Choroid plexus epithelial cell (primary cell): ENCODE data around the gene POLE3.
A peak's percentile ranks its signal among the peaks of the same experiment; 100 is the strongest.
"Not testable (repeated sequence)": the region's sequence is repeated elsewhere in the genome, so short reads cannot be mapped to it uniquely, and the experiment has no call there.

ENCODE experiments used
- DNase-seq: peaks from one replicate; pipeline ENCODE4 v3.0.0-alpha.2; 2010; ENCODE audit warnings: low read depth
- H3K4me3 ChIP-seq: 2 replicates; pipeline ENCODE4 v1.5.1; 2011; ENCODE audit warnings: low read depth, mild to moderate bottlenecking, control low read depth, low read length, moderate library complexity
- TF ChIP-seq, protein P1 (sequence below): conservative IDR thresholded peaks from 2 replicates; pipeline ENCODE4 v1.5.1; 2011; ENCODE audit warnings: low read depth, mild to moderate bottlenecking, control low read depth, inconsistent platforms, low read length, moderate library complexity

The POLE3 gene

DNA sequence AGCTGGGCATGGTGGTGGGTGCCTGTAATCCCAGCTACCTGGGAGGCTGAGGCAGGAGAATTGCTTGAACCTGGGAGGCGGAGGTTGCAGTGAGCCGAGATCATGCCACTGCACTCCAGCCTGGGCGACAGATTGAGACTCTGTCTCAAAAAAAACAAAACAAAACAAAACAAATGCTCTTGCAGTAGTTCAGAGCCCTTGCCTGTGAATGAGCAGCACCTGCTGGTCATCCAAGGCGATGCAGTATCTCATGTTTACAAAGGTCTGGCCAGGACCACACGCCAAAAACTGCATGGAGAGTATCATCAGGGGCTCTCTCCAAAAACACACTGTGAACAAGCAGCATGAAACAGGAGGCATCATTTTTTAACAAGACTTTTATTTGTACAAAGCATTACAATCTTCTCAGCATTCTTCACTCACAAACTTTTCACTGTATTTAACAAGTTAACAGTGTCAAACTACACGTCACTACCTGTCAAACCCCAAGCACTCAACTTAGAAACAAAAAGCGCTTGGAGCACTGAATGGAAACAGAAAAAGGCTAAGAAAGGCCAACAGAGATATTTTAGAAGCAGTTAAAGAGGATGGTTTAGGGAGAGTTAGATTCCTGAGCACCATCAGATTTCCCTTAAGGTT, 3.5 kb downstream of the POLE3 start:
- H3K4me3 ChIP-seq, result not testable (repeated sequence)
- DNase-seq, result peak; percentile 90
- TF ChIP-seq, protein P1, sequence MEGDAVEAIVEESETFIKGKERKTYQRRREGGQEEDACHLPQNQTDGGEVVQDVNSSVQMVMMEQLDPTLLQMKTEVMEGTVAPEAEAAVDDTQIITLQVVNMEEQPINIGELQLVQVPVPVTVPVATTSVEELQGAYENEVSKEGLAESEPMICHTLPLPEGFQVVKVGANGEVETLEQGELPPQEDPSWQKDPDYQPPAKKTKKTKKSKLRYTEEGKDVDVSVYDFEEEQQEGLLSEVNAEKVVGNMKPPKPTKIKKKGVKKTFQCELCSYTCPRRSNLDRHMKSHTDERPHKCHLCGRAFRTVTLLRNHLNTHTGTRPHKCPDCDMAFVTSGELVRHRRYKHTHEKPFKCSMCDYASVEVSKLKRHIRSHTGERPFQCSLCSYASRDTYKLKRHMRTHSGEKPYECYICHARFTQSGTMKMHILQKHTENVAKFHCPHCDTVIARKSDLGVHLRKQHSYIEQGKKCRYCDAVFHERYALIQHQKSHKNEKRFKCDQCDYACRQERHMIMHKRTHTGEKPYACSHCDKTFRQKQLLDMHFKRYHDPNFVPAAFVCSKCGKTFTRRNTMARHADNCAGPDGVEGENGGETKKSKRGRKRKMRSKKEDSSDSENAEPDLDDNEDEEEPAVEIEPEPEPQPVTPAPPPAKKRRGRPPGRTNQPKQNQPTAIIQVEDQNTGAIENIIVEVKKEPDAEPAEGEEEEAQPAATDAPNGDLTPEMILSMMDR, result peak; percentile 89

DNA sequence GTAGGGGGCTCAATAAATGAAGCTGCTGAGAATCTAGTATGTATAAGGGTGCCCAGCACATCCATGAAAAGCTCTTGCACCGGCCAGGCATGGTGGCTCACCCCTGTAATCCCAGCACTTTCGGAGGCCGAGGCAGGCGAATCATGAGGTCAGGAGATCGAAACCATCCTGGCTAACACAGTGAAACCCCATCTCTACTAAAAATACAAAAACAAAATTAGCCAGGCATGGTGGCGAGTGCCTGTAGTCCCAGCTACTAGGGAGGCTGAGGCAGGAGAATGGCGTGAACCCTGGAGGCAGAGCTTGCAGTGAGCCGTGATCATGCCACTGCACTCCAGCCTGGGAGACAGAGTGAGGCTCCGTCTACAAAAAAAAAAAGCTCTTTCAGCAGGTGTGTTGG, 4.1 kb downstream of the POLE3 start:
- H3K4me3 ChIP-seq, DNase-seq: not testable (repeated sequence)

DNA sequence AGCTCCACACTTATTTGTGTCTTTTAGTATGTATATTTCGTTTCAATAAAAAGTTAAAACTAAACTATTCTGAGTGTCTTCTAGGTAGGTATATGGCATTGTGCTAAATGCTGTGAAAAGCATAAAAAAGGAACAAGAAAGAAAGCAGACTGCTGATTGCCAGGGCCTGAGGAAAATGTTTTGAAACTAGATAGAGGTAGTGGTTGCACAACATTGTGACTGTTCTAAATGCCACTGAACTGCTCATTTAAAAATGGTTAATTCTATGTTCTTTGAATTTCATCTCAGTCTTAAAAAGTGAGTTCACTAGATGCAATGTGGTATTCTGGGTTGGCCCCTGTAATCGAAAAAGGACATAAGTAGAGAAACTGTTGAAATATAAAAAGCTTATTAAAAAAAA, 6.8 kb downstream of the POLE3 start:
- TF ChIP-seq, protein P1, result no peak
- H3K4me3 ChIP-seq, result no peak overlapping the region
- DNase-seq, result peak; percentile 21

DNA sequence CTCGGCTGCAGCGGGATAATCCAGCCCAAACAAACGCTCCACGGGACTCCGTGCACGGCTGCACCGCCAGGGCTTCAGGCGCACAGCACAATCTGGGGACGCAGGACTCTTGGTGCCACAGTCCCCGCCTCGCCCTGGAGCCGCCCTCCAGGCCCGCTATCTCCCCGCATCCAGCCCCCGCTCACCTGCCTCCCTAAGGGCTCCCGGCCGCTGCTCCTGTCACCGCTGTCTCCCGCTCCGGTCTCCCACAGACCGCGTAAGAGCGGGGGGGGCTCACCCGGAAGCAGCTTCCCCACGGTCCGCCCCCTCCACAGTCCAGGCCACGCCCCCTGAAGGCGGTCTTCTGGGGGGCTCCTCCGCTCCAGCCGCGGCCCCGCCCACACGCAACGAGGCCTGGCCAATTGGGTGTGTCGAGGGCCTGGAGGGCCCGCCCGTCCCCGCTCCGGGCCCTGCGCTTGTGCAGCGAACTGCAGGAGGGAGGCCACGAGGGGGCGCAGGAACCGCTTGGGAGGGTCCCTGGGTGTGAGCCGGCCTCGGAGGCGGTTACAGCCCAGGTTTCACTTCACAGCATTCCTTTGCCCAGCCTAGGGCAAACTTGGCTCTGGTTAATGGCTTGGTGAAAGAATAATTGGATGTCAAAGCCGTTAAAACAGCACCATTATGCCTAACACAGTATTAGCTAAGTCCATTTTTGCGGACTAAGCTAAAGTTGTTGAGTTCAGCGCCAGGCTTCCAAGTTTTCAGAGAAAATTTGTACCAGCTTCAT, 9.3 kb downstream of the POLE3 start, which contains the start of gene ALAD:
Gene ALAD, minus strand, starts transcription at position 258 of the 766 bp plus-strand sequence. CDS start 7,725 bp downstream, outside the sequence.
- peak; percentile 99 for DNase-seq
- TF ChIP-seq, protein P1, result peak; percentile 84
- peak within 1 kb of the TSS; percentile 96 for H3K4me3 ChIP-seq

DNA sequence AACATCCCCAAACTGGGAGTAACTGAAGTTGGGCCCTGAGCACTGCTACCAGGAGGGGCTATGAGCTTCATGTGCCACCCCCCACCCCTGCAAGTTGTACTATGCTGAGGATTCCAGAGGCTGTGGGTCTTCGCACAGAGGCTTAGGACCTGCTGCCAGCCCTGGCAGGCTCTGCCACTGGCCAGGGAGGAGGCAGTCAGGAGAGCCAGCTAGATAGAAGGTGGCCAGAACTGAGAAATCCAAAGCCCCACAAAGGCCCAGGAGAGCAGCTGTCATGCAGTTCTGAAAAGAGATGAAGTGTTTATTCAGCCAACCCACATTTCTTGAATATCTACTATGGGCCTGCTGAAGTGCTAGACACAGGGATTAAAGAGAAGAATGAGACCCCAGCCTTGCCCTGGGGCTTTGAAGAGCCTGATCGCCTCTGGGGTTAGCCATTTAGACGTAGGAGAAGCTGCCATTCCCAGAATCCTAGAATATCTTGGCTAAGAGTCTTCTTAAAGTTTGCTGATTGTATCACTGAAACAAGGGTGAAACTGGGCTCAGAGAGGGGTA, 10.8 kb downstream of the POLE3 start:
- TF ChIP-seq, protein P1, result no peak
- no peak overlapping the region for H3K4me3 ChIP-seq
- no peak for DNase-seq

DNA sequence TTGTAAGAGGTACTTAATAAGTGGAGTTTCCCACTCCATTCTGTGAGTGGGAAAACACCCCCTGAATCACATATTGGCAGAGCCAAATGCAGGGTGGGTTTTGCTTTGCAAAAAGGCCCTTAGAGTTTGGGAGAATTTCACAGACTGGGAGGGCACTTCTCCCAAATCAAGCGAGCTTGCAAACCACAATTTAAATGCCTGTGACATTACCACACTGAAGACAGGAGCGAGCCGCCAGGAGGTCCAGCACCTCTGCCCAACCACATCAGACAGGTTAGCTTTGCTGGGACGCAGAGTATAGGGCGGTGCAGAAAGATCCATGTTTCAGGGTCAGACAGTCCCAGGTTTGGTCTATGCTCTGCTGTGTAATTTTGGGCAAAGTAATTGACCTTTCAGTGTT, 11.7 kb downstream of the POLE3 start:
- peak; percentile 31 for DNase-seq
- TF ChIP-seq, protein P1, result no peak
- no peak overlapping the region for H3K4me3 ChIP-seq

DNA sequence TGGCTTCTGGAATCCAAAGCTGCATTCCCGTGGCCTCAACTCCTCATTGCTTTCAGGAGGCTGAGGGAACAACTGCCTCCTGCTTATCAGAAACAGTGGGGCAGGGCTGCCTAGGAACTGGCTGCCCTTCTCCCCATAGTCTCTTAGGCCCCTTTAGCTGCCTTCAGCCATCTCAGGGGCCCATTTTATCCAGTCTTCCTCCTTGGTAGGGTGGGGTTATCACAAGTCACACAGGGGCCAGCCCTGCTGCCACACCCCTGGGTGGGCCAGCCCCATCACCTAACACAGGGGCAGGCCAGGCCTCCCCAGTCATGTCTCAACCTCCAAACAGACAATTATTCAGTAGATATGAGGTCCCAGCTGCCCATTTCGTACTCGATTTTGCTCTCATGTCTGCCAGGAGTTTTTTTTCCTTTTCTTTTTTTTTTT, 13.3 kb downstream of the POLE3 start:
- DNase-seq, result no peak
- TF ChIP-seq, protein P1, result no peak
- H3K4me3 ChIP-seq, result no peak overlapping the region
